HEK293T (cell line): ENCODE results near the gene PP2D1.

Experiments used
- ARNT ChIP-seq: fragments of 450-650 bp; IDR thresholded peaks from 2 replicates; pipeline ENCODE4 v1.6.1; 2017; ENCODE audit warnings: mild to moderate bottlenecking
- BHLHE40 ChIP-seq: fragments of 450-650 bp; IDR thresholded peaks from 2 replicates; pipeline ENCODE4 v1.6.1; 2016; ENCODE audit warnings: mild to moderate bottlenecking, moderate library complexity, borderline replicate concordance
- CTBP1 ChIP-seq: fragments of 450-650 bp; IDR thresholded peaks from 2 replicates; pipeline ENCODE4 v1.6.1; 2016; ENCODE audit warnings: borderline replicate concordance
- ELF4 ChIP-seq: fragments of 450-650 bp; IDR thresholded peaks from 2 replicates; pipeline ENCODE4 v1.6.1; 2017; ENCODE audit warnings: antibody characterized with exemption
- FOXK2 ChIP-seq: fragments of 450-650 bp; IDR thresholded peaks from 2 replicates; pipeline ENCODE4 v1.6.1; 2016; ENCODE audit warnings: mild to moderate bottlenecking
- FOXM1 ChIP-seq: fragments of 450-650 bp; IDR thresholded peaks from 2 replicates; pipeline ENCODE4 v1.6.1; 2017; ENCODE audit warnings: mild to moderate bottlenecking, borderline replicate concordance
- HDGF ChIP-seq: fragments of 450-650 bp; IDR thresholded peaks from 2 replicates; pipeline ENCODE4 v1.6.1; 2017; ENCODE audit warnings: antibody characterized with exemption, borderline replicate concordance
- L3MBTL2 ChIP-seq: fragments of 450-650 bp; conservative IDR thresholded peaks from 2 replicates; pipeline ENCODE4 v1.6.1; 2016; ENCODE audit warnings: mild to moderate bottlenecking
- SP1 ChIP-seq: fragments of 450-650 bp; IDR thresholded peaks from 2 replicates; pipeline ENCODE4 v1.6.1; 2017
- SUZ12 ChIP-seq: fragments of 450-650 bp; IDR thresholded peaks from 2 replicates; pipeline ENCODE4 v1.6.1; 2016; ENCODE audit warnings: mild to moderate bottlenecking
- TARDBP ChIP-seq: fragments of 450-650 bp; IDR thresholded peaks from 2 replicates; pipeline ENCODE4 v1.6.1; 2016
- ZNF384 ChIP-seq: fragments of 450-650 bp; IDR thresholded peaks from 2 replicates; pipeline ENCODE4 v1.6.1; 2016
- TF ChIP-seq, protein P1 (sequence below): fragments of 450-650 bp; IDR thresholded peaks from 2 replicates; pipeline ENCODE4 v1.6.1; 2016

DNA sequence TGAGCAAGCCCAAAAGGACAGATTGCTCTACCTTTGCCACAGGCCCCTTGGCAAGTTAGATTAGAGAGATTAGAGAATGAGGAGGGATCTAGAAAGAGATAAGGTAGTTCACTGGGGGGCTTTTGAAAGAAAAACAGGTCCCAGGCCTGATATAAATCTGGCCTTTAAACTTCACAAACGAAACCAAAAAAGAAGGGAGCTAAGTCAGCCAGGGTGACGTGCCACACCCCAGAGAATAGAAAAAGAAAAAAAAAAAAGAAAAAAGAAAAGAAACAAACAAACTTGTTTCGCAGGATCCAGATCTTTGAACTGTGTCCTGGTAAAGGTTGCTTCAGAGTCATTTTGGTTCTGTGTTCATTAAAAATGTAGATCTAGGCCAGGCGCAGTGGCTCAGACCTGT, 31.8 kb upstream of the PP2D1 start:
- TF ChIP-seq FOXK2 (no peak), SUZ12 (no peak), FOXM1 (no peak), ELF4 (no peak), HDGF (no peak), BHLHE40 (no peak), TARDBP (no peak), SP1 (no peak), CTBP1 (no peak), L3MBTL2 (no peak), ARNT (no peak), ZNF384 (no peak)
- TF ChIP-seq, protein P1, sequence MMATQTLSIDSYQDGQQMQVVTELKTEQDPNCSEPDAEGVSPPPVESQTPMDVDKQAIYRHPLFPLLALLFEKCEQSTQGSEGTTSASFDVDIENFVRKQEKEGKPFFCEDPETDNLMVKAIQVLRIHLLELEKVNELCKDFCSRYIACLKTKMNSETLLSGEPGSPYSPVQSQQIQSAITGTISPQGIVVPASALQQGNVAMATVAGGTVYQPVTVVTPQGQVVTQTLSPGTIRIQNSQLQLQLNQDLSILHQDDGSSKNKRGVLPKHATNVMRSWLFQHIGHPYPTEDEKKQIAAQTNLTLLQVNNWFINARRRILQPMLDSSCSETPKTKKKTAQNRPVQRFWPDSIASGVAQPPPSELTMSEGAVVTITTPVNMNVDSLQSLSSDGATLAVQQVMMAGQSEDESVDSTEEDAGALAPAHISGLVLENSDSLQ, result no peak
